Activated CD4-positive, alpha-beta T cell treated with anti-CD3 and anti-CD28 coated beads, Interleukin-2, amount 10 ng/mL, durations not matched to agents 7 days and 5 days (primary cell): ENCODE results near the gene TMEM184B. TPM values are rescaled to one million over a fixed set of nuclear protein-coding genes. Genes with fewer than 3 reads are reported as not detected.

ENCODE experiments used
- CTCF ChIA-PET: fragments of 350-600 bp; sonication (Branson Sonifier 250); formaldehyde crosslinking; loops from one replicate; lab custom pipeline; 2021; ENCODE audit warnings: antibody characterized with exemption; lab: Charles Lee
- POLR2A ChIA-PET: fragments of 350-600 bp; sonication (Branson Sonifier 250); formaldehyde crosslinking; loops from one replicate; lab custom pipeline; 2021; ENCODE audit warnings: antibody characterized with exemption; lab: Charles Lee
- DNase-seq: peaks from one replicate; pipeline ENCODE4 v3.0.0-alpha.2; 2020
- H3K27ac Mint-ChIP-seq: one replicate; pipeline ENCODE4 v1.8.0; 2021; ENCODE audit warnings: mild to moderate bottlenecking, moderate library complexity, mixed read lengths
- H3K27me3 Mint-ChIP-seq: one replicate; pipeline ENCODE4 v1.8.0; 2021; ENCODE audit warnings: mixed read lengths
- H3K36me3 Mint-ChIP-seq: one replicate; pipeline ENCODE4 v1.8.0; 2021; ENCODE audit warnings: low read depth, mixed read lengths
- H3K4me1 Mint-ChIP-seq: one replicate; pipeline ENCODE4 v1.8.0; 2021; ENCODE audit warnings: mixed read lengths
- H3K4me3 Mint-ChIP-seq: one replicate; pipeline ENCODE4 v1.8.0; 2021; ENCODE audit warnings: mild to moderate bottlenecking, moderate library complexity, mixed read lengths
- H3K9me3 Mint-ChIP-seq: one replicate; pipeline ENCODE4 v1.8.0; 2021; ENCODE audit warnings: mixed read lengths
- total RNA-seq, 2 experiments: library from RNA; stranded (reverse); gene quantifications; one replicate each; pipeline ENCODE4 v1.2.3, GENCODE V29; 2021

TMEM184B gene
- total RNA-seq, 2 experiments from 2014 or later = 33.8 to 34.5 TPM

DNA sequence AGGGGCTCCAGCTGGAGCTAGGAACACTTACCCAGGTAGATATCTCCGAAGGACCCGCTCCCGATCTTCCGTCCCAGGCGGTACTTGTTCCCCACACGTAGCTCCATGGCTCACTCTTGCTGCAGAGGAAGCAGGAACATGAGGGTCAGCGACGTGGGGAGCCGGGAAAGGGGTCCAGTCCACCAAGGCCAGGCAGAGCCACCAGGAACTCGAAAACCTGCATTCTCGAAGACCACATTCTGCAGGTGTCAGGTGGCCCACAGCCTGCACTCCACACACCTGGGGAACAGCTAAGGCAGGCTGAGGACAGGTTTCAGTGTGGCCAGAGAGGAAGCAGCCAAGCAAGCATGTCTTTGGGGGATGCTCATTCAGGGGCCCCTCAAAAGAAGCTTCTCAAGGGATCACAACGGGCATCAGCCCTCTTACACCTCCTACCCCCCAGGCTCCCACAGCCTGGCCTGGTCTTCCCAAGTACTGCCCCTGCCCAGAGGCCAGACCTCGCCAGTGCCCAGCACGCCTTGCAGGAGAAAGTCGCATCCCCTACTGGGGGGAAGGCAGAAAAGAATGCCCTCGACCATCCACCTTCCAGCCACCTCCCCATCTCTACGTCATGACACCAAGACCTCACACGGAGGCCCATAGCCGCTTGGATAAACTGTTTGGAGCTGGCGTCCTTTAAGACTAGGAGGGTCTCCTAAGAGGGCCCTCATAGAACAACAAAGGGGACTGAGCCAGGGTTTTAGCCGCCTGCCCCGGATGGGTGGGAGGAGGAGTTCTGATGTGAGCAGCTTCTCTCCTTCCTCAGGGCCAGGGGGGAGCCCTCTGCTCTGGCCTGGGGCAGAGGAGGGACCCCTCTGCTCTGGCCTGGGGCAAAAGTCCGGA, 41.5 kb upstream of the TMEM184B start:
- Mint-ChIP-seq H3K27ac (peak overlapping the region; percentile 96), H3K4me3 (peak overlapping the region; percentile 85), H3K36me3 (peaks cover 4% of the 10 kb centered on the region), H3K27me3 (no peaks in the 10 kb centered on the region), H3K4me1 (peaks cover 69% of the 10 kb centered on the region), H3K9me3 (no peaks in the 10 kb centered on the region)
- DNase-seq = no peak
- POLR2A ChIA-PET = no interaction called here
- CTCF ChIA-PET = interaction anchor here (1.3 to 1.7 kb wide), 2 partner anchors 16 to 54 kb away, joined by 3 read pairs; no protein-coding TSS in a partner anchor

DNA sequence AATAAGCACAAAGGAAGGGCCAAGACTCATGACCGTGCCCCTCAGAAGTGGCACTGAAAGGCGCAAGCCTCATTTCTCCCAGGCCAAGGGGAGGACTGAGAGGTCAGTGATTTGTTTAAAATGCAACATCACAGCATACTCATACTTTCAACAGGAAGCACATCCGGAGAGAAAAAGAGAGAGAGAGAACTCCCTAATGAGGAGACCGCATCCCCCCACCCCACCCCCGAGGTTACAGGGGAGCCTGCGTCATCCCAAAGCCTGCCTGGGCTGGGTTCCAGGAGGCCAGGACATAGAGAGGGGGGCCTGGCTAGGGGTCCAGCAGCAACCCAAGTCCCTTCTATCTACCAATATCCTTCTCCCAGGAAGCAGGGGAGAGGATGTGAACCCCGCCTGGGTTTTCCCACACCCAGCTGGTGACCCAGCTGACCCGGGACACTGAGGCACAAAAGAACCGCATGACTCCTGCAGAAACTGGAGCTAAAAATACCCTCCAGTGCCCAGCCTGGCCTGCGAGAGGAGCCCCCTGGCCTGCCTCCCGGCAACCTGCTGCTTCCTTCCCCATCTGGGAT, 40.7 kb upstream of the TMEM184B start:
- ChIA-PET POLR2A (no interaction called here), CTCF (interaction anchor here (1.7 kb wide), 1 partner anchor 15 kb away, joined by 3 read pairs; no protein-coding TSS in a partner anchor)
- H3K9me3 Mint-ChIP-seq = no peaks in the 10 kb centered on the region
- H3K27ac Mint-ChIP-seq = peak overlapping the region; percentile 82
- no peak for DNase-seq
- H3K27me3 Mint-ChIP-seq = no peaks in the 10 kb centered on the region
- no peak overlapping the region for H3K4me3 Mint-ChIP-seq
- H3K36me3 Mint-ChIP-seq = peaks cover 6% of the 10 kb centered on the region
- H3K4me1 Mint-ChIP-seq = peaks cover 71% of the 10 kb centered on the region

DNA sequence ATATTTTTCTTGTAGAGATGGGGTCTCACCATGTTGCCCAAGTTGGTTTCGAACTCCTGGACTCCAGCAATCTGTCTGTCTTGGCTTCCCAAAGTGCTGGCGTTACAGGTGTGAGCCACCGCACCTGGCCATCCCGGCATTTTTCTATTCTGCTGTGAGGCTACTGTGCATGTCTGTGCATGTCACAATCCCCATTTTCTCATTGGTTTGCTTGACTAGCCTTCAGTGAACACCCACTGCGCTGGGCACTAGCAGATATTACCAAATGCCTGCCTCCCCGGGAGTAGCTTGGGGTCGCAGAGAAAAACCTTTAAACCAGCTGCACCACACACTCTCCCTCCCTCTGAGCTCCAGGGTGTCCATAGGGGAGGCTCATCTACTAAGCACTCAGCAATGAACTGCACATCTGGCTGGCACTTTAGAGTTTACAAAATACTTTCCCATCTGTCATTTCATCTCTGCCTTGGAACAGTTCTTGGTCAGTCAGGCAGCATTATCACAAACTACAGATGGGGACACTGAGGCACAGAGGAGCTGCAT, 39.5 kb upstream of the TMEM184B start:
- no peaks in the 10 kb centered on the region for H3K9me3 Mint-ChIP-seq
- peak overlapping the region; percentile 82 for H3K27ac Mint-ChIP-seq
- POLR2A ChIA-PET = no interaction called here

DNA sequence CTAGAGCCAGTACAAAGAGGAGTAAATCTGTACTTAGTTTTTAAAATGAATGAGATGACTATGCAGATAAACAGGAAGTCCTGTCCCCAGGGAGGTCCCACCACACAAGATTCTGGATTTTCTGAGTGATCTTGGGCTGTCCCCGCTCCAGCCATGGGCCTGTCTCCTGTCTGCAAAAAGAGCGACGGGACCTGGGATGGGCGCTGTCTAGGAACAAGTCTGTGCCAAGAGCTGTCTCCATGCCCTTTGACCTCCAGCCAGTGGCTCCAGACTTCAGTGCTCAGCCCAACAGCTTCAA, 38.5 kb upstream of the TMEM184B start:
- Mint-ChIP-seq H3K27ac (peak overlapping the region; percentile 76), H3K4me1 (peaks cover 66% of the 10 kb centered on the region), H3K27me3 (no peaks in the 10 kb centered on the region), H3K36me3 (peaks cover 6% of the 10 kb centered on the region), H3K9me3 (no peaks in the 10 kb centered on the region), H3K4me3 (no peak overlapping the region)
- POLR2A ChIA-PET = no interaction called here
- CTCF ChIA-PET = interaction anchor here (1.1 kb wide), 1 partner anchor 135 kb away, joined by 3 read pairs; no protein-coding TSS in a partner anchor
- no peak for DNase-seq

More for the DNA sequence above, 39.5 kb upstream of the TMEM184B start:
- no peak for DNase-seq
- Mint-ChIP-seq H3K27me3 (no peaks in the 10 kb centered on the region), H3K4me1 (peaks cover 62% of the 10 kb centered on the region), H3K4me3 (no peak overlapping the region), H3K36me3 (peaks cover 6% of the 10 kb centered on the region)
- CTCF ChIA-PET = interaction anchor here (0.6 to 1.7 kb wide), 5 partner anchors 10 to 257 kb away, joined by 3 to 4 read pairs (median 3); no protein-coding TSS in a partner anchor

DNA sequence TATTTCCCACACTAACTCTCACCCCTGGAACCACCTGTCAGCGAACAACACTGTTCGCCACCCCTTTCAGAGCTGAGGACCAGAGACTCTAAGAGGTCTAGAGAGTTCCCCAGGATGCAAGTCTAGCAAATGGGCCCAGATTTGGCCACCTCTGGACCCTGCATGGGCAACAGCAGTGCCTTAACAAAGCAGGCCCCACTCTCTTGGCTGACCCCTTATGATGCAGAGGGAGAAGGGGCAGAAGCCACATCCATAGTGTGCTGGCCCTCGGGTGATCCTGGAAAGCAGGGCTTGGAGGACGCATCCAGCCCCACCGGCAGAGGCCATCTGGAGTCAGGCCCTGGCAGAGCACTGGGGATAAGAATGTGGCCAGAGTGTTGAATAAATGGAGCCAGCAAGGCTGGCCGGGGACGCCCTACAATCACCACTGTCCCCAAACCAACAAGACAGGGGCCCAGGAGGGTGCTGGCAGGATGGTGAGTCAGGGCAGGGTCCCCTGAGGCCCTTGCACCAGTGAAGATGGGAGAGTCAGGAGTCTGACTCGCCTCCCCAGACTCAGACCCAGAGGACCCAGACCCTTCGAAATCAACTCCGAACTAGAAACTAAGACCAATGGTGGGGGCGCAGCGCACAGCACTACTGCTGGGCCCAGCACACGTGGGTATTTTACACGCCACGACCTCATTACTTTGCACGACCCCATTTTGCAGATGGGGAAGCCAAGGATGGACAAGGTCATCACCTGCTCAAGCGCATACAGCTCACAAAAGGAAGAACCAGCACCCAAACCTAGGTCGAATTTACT, 37.9 kb upstream of the TMEM184B start:
- no peak for DNase-seq
- Mint-ChIP-seq H3K27ac (peak overlapping the region; percentile 76), H3K4me3 (no peak overlapping the region), H3K36me3 (peaks cover 6% of the 10 kb centered on the region), H3K27me3 (no peaks in the 10 kb centered on the region), H3K9me3 (no peaks in the 10 kb centered on the region), H3K4me1 (peaks cover 66% of the 10 kb centered on the region)
- ChIA-PET POLR2A (no interaction called here), CTCF (no interaction called here)

DNA sequence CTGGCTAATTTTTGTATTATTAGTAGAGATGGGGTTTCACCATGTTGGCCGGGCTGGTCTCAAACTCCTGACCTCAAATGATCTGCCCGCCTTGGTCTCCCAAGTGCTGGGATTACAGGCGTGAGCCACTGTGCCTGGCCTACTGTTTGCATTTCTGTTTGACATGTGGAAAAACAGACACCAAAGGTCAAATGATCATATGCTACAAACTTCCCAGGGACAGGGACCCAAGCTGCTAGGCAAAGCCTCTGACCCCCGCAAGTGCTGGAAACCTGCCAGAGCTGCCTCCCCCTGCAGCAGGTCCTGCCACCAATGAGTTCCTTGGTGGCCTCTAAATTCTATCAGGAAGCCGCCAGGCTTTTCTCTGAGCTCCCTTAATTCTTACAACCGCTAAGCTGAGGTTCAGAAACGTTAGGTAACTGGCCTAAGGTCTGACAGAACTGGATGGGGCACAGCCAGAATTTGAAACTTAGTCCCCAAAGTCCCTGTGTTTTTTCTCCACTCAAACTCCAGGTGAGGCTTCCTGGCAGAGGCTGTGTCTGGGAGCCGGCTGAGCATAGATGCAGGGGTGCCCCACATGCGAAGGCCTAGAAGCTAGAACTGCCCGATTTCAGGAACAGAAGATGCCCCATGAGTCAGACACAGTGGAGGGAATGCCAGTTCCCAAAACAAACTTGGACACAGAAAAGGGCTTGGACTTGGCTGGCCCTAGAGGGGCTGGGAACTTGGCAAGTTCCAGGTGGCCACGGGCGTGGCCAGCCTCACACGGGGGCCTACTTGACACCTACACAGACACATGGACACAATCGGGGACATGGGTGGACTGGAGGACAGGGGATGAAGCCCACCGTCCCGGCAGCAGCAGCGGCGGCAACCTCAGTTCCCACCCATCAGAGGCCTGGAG, 37.1 kb upstream of the TMEM184B start:
- POLR2A ChIA-PET = no interaction called here
- no peak for DNase-seq
- H3K4me3 Mint-ChIP-seq = no peak overlapping the region
- peaks cover 6% of the 10 kb centered on the region for H3K36me3 Mint-ChIP-seq
- CTCF ChIA-PET = no interaction called here
- H3K4me1 Mint-ChIP-seq = peaks cover 62% of the 10 kb centered on the region
- H3K9me3 Mint-ChIP-seq = no peaks in the 10 kb centered on the region
- H3K27ac Mint-ChIP-seq = no peak overlapping the region
- no peaks in the 10 kb centered on the region for H3K27me3 Mint-ChIP-seq

DNA sequence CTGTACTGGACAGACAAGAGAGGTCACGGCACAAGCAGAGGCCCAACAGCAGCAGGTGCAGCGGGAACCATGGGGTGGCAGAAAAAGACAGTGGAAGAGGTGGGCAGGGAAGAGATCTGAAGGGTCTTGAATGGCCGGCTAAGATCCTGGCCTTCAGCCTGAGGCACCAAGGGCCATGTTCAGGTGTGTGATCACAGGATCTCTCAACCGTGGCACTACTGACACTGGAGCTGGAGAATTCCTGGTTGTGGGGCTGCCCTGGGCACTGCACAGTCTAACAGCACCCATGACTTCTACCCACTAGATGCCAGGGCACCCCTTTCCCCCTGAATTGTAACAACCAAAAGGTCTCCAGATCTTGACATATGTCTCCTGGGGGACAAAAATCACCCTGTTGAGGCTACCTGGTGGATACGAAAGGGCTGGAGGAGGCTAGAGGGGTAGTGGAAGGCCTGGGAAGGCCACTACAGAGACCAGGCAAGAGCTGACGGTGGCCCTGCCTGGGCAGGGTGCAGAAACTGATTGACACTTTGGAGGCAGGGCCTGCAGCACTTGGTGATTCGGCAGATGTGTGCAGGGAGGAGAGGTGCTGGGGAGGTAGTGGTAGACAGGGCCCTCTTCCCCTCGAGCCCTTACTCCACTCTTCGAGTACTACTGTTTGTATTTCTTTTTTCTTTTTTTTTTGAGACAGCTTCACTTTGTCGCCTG, 36.1 kb upstream of the TMEM184B start:
- H3K36me3 Mint-ChIP-seq = peaks cover 6% of the 10 kb centered on the region
- no peak for DNase-seq
- peak overlapping the region; percentile 31 for H3K27ac Mint-ChIP-seq
- CTCF ChIA-PET = no interaction called here
- H3K9me3 Mint-ChIP-seq = no peaks in the 10 kb centered on the region
- peaks cover 55% of the 10 kb centered on the region for H3K4me1 Mint-ChIP-seq
- no peaks in the 10 kb centered on the region for H3K27me3 Mint-ChIP-seq
- H3K4me3 Mint-ChIP-seq = no peak overlapping the region
- POLR2A ChIA-PET = no interaction called here

DNA sequence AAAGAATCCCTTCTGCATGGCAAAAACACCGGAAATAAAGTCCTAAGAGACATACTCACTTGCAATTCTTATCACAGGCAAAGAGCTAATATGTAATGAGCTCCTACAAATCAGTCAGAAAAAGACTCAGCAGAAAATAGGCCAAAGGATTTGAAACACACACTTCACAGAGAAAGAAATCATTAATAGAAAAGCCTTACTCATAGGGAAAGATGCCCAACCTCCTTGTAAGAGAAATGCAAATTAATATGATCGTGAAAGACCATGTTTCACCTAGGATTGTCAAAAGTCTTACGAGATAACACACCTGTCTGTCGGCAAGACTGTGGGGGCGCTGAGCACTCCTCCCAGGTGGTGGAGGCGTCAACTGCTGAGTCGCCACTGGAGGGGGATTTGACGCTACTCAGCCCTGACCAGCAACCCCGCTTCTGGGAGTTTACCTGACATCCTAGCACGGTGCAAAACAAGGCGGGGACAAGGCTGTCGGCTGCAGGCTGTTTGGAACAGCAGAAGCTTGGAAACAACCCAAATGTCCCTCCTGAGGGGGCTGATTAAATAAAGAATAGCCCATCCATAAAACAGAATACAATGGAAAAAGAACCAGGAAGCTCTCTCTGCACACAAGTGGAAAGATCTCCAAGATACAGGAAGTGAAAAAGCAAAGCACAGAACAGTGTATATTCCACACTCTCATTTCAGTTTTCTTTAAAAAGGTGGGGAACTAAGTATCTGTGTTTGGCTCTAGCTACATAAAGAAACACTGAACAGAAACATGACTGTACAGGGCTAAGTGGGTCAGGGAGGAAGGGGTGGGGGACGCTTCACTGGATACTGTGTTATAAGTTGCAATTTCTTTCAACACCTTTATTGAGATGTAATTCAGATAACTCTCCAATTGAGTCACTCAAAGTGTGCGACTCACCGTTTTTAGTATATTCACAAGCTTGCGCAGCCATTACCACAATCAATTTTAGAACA, 33.0 kb upstream of the TMEM184B start:
- no peaks in the 10 kb centered on the region for H3K9me3 Mint-ChIP-seq
- H3K4me3 Mint-ChIP-seq = peak overlapping the region; percentile 1
- no peaks in the 10 kb centered on the region for H3K27me3 Mint-ChIP-seq
- peaks cover 24% of the 10 kb centered on the region for H3K4me1 Mint-ChIP-seq
- POLR2A ChIA-PET = no interaction called here
- CTCF ChIA-PET = interaction anchor here (1.4 to 2.3 kb wide), 2 partner anchors 11 to 13 kb away, joined by 3 to 7 read pairs; no protein-coding TSS in a partner anchor
- DNase-seq = no peak
- peaks cover 11% of the 10 kb centered on the region for H3K36me3 Mint-ChIP-seq
- H3K27ac Mint-ChIP-seq = peak overlapping the region; percentile 37

DNA sequence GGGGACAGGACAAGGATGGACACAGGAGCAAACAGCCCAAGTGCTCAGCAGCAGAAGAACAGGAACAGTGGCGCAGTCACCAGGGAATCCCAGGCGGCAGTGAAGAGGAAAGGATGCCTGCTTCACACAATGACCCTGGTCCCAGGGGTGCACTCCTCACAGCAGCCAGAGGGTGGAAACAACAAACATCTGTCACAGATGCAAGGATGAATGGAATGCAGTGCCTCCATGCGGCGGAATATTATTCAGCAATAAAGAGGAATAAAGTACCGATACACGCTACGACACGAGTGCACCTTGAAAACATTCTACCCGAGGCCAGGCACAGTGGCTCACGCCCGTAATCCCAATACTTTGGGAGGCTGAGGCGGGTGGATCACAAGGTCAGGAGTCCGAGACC, 31.7 kb upstream of the TMEM184B start:
- Mint-ChIP-seq H3K4me1 (peaks cover 20% of the 10 kb centered on the region), H3K27me3 (no peaks in the 10 kb centered on the region), H3K36me3 (peaks cover 15% of the 10 kb centered on the region), H3K27ac (no peak overlapping the region), H3K9me3 (no peaks in the 10 kb centered on the region), H3K4me3 (no peak overlapping the region)
- no peak for DNase-seq
- ChIA-PET CTCF (no interaction called here), POLR2A (no interaction called here)

DNA sequence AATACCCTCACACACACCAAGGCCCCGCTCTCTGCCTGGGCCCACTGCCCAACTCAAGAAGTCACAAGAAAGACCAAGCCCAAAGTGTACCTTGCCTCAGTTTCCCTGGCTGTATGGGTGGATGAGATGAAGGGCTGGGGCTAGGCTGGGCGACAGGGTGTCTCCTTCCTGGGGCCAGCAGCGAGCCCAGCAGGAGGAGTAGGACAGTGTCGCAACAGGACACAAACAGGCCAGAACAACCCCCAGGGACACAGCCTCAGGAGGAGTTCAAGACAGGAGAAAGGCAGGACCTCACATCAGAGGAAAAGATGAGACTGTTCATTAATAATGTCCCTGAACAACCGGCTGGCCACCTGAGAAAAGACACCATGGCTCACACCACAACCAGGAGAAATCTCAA, 31.2 kb upstream of the TMEM184B start:
- no peak for DNase-seq
- H3K27ac Mint-ChIP-seq = no peak overlapping the region
- H3K36me3 Mint-ChIP-seq = peaks cover 15% of the 10 kb centered on the region
- peaks cover 19% of the 10 kb centered on the region for H3K4me1 Mint-ChIP-seq
- ChIA-PET CTCF (no interaction called here), POLR2A (no interaction called here)
- no peak overlapping the region for H3K4me3 Mint-ChIP-seq
- H3K27me3 Mint-ChIP-seq = no peaks in the 10 kb centered on the region
- no peaks in the 10 kb centered on the region for H3K9me3 Mint-ChIP-seq

DNA sequence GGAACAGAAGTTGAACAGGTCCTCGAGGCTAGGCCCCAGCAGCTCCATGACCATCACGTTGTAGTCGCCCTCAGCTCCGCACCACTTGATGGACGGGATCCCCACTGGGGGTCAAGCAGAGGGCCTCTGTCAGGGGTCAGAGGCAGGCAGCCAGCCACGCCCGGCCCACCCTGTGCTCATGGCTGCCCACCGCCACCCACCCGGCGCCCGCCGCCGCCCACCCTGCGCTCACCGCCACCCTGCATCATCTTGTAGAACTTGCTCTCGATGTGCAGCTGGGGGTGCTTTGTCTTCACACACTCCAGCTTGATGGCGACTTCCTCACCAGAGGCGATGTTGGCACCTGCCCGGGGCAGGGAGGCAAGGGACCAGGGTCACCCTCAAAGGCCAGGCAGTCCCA, 30.1 kb upstream of the TMEM184B start:
- DNase-seq = no peak
- Mint-ChIP-seq H3K9me3 (no peaks in the 10 kb centered on the region), H3K4me3 (no peak overlapping the region), H3K27ac (no peak overlapping the region), H3K4me1 (peaks cover 19% of the 10 kb centered on the region), H3K36me3 (peaks cover 19% of the 10 kb centered on the region), H3K27me3 (no peaks in the 10 kb centered on the region)
- POLR2A ChIA-PET = no interaction called here
- CTCF ChIA-PET = no interaction called here
